Measurements from ENCODE around the gene MCAM.

The MCAM gene

DNA sequence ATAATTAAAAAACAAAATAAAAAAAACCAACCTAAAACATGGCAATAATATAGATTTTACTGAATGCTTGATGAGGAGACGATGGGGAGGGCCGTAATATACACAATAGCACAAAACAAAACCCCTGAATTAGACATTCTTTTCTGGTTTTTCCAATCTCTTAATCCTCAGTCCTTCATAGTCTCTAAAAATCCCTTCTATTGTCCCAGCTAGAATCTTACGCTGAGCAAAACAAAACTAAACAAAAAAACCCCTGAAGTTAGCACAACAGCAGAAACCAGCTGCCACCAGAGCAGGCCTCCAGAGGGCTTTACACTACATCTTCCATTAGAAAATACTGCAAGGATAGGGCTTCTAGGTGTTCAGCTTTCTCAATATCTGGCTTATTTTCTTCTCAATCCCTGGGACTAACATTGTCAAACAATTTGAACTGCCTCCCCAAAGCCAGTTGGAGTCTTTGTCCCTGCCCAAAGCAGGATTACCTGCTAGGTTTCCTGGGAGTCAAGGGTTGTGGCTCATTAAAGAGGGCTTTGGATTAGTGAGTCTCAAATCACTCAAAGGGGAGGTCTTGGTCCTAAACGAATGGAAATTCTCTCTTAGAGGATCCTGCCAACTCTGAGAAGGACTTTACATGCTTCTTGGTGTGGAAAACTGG, 15.3 kb upstream of the MCAM start:
- in situ Hi-C loops (cut with HindIII; ENCODE audit: low sequenced_read_pairs): no loop called here

DNA sequence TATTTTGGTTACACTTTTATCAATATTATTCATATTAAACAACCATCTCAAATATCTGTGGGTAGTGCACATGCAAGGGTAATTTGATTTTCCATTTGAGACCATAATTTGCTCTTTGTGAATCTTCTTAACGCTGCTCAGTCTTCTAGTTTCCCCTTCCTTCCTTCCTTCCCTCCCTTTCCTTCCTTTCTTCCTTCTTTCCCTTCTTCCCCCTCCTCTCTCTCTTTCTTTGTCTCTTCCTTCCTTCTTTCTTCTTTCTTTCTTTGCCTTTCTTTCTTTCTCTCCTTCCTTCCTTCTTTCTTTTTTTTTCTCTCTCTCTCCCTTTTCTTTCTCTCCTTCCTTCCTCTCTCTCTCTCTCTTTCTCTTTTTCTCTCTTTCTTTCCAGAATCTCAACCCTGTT, 13.3 kb upstream of the MCAM start:
- in situ Hi-C loops (cut with HindIII; ENCODE audit: low sequenced_read_pairs): no loop called here

DNA sequence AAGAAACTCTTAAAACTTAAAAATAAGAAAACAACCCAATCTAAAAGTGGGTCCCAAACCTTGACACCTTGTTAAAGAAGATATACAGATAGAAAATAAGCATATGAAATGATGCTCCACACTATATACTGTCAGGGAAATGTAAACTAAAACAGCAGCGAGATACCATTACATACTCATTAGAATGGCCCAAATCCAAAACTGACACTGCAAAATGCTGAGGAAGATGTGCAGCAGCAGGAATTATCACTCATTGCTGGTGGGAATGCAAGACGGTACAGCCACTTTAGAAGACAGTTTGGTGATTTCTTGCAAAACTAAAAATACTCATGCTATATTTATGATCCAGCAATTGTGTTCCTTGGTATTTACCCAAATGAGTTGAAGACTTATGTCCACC, 12.4 kb upstream of the MCAM start:
- in situ Hi-C loops (cut with HindIII; ENCODE audit: low sequenced_read_pairs): no loop called here

DNA sequence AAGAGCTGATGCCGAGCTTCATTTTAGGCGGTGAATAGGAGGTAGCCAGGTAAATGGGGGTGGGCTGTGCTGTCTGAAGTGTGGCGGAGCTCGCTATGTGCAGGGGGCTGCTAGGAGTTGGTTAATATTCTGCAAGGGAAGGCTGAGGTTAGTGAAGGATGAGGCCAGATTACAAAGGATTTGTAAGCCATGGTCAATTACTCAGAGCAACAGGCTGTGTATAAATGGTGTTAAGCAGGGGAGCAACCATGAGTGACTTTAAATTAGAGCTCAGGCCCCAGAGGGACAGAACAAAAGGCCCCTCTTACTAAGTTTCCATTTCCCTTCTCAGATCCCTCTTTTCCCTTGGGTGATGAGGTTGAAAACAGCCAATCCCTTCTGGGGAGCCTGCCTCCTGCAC, 7.3 kb upstream of the MCAM start:
- in situ Hi-C loops (cut with HindIII; ENCODE audit: low sequenced_read_pairs): no loop called here

DNA sequence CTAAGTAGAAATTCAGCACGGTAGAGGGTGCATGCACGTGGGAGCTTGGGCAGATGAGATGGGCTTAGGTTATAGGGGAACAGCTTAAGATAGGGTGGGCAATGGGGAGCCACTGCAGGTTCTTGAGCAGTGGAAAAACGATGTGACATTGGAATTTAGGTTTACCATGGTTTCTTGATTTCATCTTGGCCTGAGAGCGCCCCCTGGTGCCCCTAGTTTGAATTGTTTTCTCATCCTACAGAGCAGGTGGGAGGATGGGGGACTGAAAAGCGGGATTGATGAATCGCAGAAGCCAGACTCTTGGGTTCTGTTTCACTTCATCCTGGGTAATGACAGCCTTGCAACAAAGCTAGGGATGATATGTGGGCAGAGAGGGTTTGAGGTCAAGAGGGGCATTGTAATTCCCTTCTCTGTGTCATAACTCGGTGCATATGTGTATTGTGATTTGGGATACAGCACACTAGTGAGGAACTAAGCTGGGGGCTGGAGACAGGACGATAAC, 6.7 kb upstream of the MCAM start:
- in situ Hi-C loops (cut with HindIII; ENCODE audit: low sequenced_read_pairs): no loop called here

DNA sequence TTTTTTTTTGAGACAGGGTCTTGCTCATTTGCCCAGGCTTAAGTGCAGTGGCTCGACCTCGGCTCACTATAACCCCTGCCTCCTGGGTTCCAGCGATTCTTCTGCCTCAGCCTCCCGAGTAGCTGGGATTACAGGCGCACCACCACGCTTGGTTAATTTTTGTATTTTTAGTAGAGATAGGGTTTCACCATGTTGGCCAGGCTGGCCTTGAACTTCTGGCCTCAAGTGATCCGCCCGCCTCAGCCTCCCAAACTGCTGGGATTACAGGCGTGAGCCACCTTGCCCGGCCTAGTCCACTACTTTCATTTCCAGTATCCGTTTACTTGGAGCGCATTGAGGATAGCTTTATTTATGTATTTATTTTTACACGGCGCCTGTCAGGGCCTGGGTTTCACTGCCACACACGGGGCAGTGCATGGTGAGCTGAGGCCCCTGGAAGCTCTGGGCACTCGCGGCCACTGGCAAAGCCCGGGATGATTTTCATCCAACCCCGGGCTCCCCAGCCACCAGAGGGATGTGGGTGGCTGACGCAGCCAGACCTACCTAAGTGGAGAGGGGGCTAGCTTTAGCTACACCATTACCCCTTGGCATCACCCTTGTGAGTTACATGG, 6.1 kb upstream of the MCAM start:
- in situ Hi-C loops (cut with HindIII; ENCODE audit: low sequenced_read_pairs): no loop called here

DNA sequence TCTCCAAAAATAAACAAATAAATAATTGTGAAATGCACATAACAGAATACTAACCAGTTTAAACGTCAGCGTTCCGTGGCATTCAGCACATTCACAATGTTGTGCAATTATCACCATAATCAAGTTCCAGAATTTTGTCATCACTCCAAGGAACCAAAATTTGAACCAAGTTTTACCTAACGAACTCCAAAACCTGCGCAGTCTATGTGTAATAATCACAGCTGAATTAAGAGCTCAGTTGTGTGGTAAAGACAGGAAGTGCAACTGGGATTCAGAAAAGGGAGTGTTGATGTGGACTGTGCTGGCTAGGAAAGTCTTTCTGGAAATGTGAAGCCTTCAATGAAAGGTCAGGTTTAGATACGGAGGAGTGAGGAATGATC, 5.4 kb upstream of the MCAM start:
- in situ Hi-C loops (cut with HindIII; ENCODE audit: low sequenced_read_pairs): no loop called here

DNA sequence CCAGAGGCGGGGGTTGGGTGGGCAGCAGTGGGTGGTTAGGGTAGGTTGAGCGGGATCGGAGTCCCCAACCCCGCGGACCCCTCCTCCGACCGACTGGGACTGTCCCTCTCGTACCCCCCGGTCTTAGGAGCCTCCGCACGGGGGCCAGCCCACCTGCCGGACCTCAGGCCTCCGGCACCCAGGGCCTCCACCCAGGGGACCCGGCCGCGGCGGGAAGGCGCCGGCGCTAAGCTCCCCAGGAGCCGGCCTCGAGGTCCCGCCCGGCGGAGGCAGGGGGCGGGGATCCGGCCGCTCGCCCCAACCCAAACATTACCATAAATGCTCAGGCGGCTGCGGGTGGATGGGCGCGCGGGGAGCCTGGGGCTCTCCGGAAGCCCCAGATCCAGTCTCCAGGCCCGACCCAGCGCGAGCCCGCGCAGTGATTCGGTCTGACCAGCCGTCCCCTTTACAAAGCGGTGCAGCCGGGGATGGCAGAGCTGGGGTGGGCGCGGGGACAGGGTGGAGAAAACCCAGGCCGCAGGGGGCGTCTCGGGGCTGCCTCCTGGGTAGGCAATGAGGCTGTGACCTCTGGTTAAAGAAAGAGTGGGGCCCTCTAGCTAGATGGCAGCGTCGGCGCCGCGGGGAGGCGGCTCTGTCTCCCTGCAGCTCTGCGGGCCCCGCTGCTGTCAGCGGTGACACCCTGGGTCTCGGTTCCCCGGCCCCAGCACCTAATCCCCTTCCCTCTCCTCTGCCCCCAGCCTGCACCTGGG, 4.0 kb upstream of the MCAM start:
- in situ Hi-C loops (cut with HindIII; ENCODE audit: low sequenced_read_pairs): no loop called here

DNA sequence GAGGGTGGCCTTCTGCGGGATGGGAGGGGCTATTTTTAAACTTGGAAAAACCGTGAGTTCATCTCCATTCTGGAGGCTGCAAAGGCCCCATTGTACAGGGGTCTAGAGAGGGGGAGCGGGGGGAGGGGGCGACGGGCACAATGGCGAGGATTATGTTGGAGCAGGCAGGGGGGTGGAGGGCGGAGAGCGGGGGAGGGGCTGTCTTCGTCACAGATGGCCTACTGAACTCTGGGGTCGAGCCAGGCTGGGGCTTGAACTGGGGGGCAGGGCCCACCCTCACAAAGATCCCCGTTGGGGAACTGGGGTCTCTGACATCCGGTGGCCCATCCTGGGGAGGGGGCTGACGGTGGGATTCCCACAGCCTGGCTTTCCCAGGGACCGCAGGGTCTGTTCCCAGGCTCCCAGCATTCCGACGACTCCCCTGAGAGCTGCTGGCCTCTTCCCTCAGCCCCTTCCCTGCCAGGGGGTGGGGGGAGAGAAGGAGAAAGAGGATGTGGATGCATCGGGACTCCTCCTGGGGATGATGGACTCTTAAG, 3.4 kb upstream of the MCAM start:
- in situ Hi-C loops (cut with HindIII; ENCODE audit: low sequenced_read_pairs): no loop called here

DNA sequence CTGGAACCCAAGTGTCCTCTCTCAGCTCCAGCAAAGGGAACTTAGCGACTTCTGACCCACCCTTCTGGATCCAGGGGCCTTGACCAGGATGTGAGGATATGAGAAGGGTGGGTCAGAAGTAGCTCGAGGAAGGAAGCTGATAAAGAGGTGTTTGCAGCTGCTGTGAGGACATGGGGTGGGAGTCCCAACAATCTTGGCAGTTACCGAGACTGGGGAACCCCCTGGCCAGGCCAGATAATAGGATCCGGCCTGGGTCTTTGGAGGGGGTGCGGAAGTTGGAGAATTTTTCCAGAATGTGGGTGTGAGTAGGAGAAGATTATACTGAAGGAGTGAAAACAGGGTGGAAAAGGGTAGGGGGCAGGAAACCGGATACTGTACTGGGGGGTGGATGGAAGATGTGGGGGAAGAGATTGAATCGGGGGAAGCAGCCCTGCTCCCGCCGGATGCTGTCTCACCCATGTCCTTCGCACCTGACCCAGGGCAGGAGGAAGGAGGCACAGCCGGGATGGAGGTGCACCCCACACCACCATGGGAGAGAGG, 2.8 kb upstream of the MCAM start:
- in situ Hi-C loops (cut with HindIII; ENCODE audit: low sequenced_read_pairs): no loop called here

DNA sequence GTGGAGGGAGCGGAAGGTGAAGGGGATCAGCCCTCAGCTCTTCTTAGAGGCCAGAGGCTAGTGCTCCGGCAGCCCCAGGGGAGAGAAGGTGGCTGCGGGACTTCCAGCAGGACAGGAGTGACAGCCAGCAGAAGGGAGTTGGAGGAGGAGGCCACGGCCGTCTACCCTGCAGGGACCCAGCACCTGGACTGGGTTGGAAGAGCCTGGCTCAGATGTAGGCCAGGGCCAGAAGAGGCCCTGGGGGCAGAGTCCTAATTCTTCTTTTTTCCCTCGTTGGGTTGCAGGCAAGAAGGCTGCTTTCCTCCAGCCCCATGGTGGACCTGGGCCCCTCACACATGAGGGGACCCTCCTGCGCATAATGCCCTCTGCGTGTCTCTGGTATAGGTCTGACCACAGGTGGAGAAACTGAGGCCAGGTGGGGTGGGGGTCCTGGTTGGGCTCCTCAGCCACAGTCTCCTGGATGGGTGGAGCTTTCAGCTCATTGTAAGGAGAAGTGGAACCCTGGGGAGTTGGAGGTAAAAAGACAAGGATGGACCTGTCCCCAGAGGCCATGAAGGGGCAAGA, 2.3 kb upstream of the MCAM start:
- in situ Hi-C loops (cut with HindIII; ENCODE audit: low sequenced_read_pairs): no loop called here

DNA sequence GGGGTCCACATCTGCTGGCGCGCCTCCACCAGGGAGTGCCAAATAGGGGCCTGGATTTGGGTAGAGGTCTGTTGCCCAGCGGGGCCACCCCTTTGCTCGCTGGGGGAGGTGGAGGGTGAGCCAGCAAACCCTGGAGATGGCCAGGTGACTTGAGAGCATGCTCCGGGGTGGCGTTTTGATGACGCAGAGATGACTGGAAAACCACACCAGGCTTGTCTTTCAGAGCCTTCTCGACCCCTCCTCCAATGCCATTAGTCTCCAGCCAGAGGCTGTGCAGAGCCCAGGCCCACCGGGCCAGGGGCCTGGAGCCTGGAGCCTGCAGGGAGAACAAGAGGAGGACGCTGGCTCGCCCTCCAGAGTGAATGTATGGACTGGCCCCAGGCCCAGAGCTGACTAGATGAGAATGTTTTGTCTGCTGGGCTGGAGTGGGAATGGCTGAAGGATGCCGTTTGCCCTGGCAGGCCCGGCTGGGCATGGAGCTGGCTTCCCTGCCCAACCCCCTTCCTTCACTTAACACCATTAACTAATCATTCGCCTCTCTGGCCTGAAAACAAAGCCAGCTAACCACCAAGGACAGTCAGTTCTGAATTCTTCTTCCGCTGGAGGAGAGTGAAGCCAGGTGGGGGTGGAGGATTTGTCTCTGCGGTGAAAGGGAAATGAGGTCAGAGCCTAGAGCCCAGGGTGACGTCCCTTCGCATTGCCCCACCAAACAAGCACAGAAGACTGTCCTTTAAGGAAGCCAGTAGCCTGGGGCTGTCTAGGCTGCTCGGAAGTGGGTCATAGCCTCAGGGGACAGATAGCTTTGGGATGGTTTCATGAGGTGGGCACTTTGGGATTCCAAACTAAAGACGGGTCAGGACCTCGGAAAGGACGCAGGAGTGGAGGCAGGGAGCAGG, 1.6 kb upstream of the MCAM start:
- in situ Hi-C loops (cut with HindIII; ENCODE audit: low sequenced_read_pairs): no loop called here

DNA sequence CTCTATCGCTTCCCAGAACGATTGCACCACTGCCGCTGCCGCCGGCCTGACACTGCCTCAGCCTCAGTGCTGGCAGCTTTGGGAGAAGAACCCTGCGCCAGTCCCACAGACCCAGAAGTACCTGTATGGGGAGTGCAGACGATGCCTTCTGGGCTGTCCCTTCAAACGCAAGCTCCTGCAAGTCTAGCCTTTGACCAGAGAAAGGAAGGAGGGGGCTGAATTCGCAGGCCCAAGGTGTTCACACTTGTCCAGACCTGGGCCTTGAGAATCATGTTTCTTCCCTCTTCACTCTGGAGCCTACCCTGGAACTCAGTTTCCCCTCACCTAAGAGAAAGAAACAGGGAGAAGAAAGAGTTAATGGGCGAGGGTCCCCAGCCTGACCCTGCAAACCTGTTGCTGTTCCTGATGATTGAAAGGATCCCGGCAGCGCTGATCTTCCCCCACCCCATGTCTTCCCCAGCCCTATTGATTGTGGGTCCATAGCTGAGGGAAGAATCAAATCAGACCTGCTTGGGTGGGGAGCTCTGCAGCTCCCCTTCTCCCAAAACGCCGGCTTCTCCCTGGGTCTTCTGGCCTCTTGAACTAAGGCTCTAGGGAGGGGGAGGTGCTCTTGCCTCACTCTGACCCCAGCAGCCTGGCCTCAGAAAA, 786 bp upstream of the MCAM start:
- in situ Hi-C loops (cut with HindIII; ENCODE audit: low sequenced_read_pairs): no loop called here

DNA sequence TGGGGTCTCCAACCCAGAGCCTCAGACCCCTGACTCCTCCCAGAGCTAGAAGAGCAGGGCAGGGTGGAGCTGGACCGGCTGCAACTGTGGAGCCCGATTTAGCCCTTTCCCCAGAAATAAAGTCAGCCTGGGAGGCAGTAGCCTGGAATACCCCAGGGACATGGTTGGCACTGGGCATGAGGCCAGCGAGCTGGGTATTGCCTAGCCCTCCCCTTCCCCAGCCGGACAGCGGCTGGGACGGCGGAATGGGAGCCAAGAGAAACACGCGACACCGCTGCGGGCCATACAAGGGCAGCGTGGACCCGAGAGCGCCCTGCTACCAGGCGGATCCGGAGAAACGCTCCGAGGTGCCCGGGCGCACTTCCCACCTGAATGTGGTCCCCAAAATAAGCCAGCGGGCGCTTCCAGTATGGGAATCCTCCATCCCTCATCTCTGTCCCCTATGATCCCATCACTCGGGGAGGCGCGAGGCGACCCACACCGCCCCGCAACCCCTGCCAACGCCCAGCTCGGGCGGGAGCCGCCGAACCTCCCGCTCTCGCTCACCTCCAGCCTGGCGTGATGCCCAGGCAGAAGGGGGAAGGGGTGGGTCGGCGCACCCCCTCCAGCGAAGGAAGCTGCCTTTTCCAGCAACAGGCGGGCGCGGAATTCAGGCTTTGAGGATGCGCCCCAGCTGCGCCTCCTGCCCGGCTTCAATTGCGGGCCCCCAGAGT, 758 bp downstream of the MCAM start:
- in situ Hi-C loops (cut with HindIII; ENCODE audit: low sequenced_read_pairs): no loop called here

DNA sequence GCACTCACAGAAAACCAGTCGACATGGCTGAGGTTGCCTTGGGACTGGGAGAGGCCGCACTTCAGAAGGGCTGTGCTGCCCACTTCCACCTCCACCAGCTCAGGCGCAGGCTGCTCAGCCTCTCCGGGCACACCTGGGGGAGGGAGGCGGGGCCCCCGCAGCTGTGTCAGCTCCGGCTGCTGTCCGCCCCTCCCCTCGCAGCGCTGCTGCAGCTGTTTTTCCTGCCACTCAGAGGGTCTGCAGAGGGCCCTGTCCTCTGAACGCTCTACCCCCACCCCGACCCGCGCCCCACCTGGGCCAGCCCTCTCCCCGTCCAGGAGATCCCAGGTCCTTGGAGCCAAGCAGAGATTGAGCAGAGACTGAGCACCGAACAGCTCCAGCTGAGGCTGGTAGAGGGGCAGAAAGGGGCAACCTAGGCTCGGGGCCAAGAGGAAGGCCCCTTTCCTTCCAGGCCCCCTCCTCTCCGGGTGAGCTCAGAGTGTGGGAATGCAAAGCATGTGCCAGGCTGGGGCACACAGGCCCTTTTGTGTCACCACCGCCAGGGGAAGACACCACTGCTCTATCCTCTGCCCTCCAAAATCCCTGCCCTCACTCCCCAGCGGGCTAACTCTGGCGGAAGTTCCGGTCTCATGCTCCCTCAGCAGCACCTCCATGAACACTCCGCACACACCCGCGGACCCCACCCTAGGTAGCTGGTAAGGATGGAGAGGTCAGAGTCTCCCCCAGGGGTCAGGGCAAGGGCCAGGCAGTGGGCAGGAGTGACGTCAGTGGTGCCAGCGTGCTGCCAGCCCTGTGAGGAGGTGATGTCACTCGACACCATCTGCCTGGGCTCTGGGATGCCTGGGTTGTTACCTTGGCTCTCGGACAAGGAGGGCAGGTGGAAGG, 1.6 kb downstream of the MCAM start:
- in situ Hi-C loops (cut with HindIII; ENCODE audit: low sequenced_read_pairs): no loop called here

DNA sequence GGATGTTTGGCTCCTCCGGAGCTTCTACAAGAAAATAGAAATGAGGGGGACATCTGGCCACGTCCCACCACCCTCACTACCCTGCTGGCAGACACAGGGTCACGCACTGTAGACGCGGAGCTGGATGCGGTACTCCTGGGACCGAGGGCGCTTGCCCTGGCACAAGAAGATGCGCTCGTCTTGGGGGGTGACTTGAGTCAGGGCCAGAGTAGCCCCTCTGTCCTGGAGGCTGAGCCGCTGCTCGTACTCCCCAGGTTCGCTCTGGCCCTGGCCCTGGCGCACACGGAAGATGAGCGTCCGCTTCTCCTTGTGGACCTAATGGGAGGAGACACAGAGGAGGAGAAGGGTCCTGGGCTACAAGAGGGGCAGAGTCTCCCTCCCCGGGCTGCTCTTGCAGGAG, 2.2 kb downstream of the MCAM start:
- in situ Hi-C loops (cut with HindIII; ENCODE audit: low sequenced_read_pairs): no loop called here

DNA sequence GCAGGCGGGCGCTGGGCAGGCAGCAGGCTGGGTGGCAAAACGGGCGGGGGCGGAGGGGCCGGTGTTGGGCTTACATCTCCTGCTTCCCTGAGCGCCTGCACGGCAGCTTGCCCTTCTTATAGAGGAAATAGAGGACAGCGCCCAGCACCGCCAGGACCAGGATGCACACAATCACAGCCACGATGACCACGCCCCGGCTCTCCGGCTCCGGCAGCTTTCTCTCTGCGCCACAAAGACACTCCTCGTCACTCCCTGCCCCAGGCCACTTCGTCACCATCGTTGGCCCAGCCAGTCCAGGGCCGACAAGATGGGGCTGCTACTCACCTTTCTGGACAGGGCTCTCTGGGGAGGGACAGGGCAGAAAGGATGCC, 6.3 kb downstream of the MCAM start:
- in situ Hi-C loops (cut with HindIII; ENCODE audit: low sequenced_read_pairs): no loop called here

DNA sequence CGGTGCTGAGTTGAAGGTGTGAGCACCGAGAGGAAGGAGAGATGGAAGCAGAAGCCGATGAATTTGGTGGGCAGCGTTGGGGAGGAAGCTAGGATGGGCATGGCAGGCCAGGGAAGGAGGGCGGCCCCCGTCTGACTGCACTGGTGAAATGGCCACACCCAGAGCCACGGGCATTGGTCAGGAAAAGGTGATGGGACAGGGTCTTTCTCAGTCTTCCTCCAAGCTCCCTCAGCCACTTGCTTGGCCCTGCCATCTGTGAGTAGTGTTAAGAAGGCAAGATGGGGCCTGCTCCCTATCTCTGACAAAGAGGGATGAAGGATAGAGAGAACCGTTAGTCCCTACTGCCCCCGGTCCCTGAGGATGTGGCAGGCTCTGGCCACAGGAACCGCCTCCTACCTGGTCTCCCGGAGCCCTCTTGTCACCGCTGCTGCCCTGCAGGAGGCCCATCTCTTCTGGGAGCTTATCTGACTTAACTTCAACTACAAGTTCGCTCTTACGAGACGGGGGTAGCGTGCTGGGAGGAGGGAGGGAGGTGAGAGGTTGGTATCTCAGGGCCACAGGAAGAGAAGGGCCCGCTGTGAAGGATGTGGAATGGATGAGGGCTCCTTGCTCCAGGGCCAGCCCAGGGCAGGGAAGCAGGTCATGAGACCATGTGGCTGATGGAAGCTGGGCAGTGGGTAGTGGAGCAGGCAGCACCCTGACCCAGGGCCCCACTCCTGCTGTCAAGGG, 6.8 kb downstream of the MCAM start:
- in situ Hi-C loops (cut with HindIII; ENCODE audit: low sequenced_read_pairs): loop anchor here (10.0 kb wide), 1 partner anchor 65 kb away; no protein-coding TSS in a partner anchor
